ENCODE results near the gene MAP2K3.

MAP2K3 gene

DNA sequence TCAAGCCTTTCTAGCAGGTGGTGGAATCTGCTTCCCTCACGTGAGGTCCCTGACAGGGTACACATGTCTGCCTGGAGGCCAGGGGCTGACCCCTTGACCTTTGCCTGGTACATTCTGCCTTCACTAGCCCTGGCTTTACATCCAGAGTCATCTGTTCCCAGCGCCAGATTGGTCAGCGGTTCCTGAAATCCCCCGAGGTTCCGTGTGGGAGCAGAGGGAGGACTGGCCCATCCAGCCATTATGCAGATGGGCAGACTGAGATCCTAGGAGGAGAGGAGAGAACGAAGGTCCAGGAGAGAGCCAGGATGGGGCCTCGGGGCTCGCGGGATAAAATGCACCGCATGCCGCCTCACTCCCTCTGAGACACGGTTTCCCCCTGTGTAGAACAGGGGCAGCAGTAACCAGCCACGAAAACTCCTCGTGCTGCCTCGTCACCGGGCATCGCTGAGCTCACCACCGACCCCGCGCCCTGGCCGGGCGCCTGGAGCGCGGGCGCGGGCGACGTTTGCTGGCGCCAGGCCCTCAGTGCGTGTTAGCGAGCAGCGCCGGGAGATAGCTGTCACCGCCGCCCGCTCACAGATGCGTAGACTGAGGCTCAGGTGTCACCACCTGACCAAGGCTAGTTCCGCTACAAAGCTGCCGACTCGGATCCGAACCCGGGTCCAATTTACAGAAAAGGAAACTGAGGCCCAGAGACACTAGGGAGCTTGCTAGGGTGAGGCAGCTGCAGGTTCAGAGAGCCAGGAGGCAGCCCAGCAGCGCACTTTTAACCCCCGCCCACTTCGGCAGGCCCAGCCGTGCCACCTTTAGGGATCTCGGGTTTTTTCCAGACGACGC, 811 bp upstream of the MAP2K3 start:
- no peak for DNase-seq

DNA sequence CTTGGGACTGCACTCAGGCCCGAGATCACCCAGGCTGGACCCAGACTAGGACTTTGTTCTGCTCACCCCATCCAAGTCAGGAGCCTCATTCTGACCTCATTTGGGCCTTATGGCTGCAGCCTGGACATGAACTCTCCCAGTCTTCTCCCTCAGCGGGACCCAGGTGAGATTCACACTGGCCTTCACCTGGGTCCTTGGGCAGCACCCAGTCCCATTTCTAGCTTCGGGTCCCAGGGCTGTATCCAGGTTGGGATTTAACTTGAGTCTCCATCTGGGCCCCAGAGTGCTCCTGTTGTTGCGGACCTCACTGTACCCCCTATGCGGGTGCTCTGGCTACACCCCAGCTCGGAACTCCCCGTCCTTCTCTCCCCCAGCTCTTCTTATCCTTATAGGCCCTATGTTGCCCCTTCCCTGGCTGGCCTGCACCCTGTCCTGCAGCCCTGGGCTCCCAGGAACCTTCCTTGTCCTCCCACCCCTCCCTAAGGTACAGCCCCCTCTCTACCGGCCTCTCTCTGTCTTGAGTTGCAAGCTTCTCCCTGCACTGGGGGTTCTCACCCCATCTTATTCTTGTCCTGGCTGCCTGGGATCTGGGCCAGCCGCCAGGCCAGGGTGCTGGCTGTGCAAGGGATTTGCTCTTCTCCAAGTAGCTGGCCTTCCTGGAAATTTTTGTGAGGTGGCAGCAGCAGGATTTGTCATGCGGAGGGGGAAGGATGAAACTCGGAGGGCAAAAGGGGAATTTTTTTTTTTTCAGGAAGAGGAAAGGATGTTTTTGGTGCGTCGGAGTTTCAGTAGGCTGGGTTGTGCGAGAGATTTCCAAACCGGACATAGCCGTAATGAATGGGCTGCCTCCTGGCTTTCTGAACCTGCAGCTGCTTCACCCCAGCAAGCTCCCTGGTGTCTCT, 904 bp downstream of the MAP2K3 start:
- no peak for DNase-seq

DNA sequence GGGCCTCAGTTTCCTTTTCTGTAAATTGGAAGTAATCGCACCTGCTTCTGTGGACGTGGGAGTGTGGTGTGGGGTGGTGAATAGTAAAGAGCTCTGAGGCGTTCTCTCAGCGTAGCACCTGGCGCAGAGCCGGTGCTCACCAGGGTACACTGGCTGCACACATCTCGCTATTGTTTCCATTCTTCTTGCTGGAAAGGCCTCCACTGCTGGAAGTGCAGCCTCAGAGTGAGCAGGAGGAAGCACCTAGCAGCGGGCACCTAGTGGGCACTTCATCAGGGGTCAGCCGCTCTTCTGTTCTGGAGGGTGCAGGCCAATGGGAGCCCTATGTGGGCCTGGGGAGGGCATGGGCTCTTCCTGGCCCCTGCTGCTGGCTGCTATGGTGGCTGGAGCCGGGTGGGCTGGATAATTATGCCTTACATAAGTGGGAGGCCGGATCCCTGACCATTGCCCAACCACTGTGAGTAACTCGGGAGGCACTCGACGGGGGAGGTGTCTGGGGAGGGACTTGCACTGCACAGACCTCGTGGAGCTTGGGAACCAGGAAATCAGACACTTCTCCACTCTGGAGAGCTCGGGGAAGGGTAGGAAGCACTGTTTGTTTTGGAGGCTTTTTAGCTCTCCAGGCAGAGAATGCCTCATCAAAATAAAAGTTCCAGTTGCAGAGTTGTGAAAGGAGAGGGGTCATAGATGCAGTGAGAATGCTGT, 1.7 kb downstream of the MAP2K3 start:
- peak; percentile 95 for DNase-seq

- no peak for DNase-seq
Observed at GRCh38 chr17:21286909-21287702, 2.6 kb downstream of the MAP2K3 start.

DNA sequence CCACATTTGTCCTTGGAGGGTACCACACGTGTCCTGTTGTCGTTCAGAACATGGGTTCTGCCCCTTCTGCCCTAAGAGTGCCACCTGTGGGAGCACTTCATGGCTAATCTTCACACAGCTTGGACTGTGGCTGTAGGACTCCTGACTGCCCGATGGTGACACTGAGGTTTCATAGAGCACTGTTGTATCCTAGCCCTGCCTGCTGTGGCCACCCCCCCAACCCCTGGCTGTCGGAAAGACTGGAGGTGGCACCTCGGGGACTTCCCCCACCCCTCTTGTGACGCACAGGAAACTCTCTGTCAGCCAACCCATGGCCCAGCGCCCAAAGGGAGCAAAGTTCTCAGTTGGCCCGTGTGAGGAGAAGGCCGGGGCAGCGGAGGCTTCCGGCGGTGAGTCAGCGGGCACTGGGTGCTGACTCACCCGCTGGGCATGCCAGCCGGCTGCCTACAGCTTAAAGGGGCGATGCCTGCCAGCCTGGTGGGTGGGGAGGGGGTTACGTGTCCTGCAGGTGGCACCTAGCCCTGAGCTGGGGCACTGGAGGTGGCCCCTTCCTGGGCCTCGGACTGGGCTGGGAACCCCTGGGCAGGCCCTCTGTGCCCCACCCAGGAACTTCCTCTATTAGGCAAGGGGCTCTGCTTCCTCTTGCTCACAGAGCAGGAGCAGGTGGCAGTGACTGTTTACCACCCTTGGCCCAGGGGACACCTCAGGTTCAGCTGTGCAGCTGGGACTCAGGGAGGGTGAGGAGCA, 3.4 kb downstream of the MAP2K3 start:
- DNase-seq: peak; percentile 80

GRCh38 chr17:21288571-21289017, 4.1 kb downstream of the MAP2K3 start:
- no peak for DNase-seq

- no peak for DNase-seq
Observed at GRCh38 chr17:21289175-21289901, 4.8 kb downstream of the MAP2K3 start.

- no peak for DNase-seq
Observed at GRCh38 chr17:21289902-21290571, 5.5 kb downstream of the MAP2K3 start.

DNA sequence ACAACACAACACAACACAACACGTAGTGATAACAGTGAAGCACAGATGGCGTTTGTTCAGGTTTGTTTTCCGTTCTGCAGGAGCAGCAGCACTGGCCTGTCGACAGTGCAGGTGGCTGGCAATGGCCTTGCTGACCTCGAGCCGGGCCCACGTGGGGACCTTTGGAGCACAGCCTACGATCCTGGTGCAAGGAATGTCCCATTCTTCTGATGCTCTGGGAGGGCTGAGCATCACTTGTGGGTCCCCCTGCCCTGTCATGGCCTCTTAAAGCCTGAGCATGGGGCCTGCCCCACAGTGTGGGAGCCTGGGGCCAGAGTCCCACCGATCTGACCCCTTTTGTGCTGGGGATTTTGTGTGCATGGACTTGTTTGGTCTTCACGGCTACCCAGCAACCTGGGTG, 6.8 kb downstream of the MAP2K3 start:
- no peak for DNase-seq

- no peak for DNase-seq
Observed at GRCh38 chr17:21291862-21292261, 7.4 kb downstream of the MAP2K3 start.

- DNase-seq: no peak
Observed at GRCh38 chr17:21292867-21293830, 8.6 kb downstream of the MAP2K3 start.

GRCh38 chr17:21293831-21294210, 9.3 kb downstream of the MAP2K3 start:
- no peak for DNase-seq

GRCh38 chr17:21294321-21295035, 10.0 kb downstream of the MAP2K3 start:
- no peak for DNase-seq

DNA sequence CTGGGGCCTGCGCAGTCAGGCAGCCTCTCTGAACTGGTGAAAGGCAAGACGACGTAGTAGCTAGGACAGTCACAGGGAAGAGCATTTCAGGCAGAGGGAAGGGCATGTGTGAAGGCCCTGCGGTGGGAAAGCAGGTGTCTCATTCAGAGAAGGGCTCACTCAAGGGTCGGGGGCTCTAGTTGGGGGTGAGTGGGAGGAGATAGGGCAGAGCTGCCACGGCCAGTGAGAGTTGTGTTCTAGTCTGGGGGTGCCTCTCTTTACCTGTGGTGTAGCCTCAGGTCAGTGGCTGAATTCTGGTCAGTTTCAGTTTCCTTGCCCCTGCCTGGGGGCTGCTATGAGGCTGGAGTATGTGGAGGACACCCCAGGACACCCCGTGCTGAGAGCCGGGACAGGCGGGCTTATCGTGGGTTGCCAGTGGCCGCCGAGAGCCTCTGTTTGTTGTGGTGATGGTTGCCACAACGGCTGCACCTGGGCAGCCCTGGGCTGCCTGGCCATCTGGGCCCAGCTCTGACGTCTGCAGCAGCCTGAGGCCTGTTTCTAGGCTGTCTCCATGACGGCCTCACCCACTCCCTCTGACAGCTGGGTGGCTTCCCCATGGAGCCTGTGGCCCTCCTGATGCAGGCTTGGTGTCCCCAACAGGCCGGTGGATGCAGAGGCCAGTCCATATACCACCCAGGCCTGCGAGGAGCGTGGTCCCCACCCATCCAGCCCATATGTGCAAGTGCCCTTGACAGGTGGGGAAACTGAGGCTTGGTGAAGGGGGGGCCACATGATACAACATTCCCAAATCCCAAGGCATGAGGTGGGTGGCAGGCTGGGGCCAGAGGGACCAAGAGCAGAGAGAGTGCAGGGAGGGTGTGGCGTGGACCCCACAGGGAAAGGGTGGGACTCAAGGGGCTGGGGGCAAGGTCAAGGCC, 10.8 kb downstream of the MAP2K3 start:
- no peak for DNase-seq

DNA sequence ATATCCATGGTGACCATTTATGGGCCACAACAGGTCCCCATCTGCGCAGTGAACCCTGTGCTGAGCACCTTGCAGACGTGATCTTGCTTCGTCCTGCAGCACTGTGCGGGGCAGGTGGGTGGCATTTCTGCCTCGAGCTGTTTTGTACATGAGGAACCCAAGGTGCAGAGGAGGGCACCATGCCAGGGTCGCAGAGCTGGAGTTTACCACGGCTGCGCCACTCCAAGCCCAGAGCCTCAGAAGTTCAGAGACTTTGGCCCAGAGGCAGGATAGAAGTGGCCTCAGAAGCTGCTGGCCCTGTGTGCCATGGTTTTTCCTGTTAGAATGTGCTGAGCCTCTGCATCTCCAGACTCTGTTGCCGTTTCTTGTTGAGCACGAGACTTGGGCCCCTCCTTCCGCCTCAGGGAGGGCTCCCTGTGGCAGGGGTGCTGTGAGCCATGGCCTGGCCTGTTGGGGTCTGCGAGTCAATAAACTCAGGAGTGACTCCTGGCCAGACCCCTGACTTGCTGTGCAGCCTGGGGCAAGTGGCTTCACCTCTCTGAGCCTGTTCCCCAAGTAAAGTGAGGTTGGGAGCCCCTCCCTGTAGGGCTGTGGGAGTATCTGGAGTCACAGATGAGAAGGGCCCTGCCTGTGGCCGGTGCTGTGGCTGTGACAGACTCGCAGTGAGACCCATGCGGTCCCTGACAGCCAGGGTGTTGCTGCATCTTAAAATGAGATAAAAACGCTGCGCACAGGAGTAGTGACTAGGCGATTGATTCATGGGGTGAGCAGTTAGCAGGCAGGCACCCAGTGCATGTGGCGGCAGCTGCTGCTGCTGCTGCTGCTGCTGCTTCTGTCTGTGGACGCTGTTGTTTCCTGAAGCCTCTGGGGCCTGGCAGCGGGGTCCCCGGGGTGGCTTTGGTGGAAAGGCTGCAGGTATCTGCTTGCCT, 11.8 kb downstream of the MAP2K3 start:
- DNase-seq: no peak

DNA sequence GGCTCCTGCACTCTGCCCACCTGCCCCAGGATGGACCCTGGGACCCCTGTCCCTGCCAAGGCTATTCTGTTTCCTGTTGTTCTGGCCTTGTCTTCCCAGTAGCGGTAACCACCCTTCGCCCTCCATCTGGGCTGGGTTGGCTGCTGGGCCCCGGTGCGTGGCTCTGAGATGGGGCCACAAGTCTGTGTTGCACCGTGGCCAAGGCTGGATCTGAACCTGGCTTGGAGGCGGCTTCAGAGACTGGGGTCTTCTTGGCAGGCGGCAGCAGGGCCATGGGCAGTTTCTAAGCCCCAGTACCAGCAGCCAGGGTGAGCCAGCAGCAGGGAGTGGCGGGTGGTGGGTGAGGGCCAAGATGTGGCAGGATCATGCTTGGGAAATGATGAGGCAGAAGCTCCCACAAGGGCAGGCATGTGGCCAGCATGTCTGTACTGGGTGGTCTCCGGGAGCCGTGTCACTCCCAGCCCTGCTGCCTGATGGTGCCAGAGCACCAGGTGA, 12.6 kb downstream of the MAP2K3 start:
- DNase-seq: no peak

Data from NCI-H510A (cell line).